Neural progenitor cell (in vitro differentiated cells): ENCODE measurements around the gene OPRD1.

Source experiments
- CTCF ChIP-seq: fragments of 200-600 bp; sonication (generic); IDR thresholded peaks from 2 replicates; pipeline ENCODE4 v1.5.1; 2017; ENCODE audit warnings: antibody characterized with exemption, mild to moderate bottlenecking
- EZH2 ChIP-seq: fragments of 200-600 bp; sonication (generic); IDR thresholded peaks from 2 replicates; pipeline ENCODE4 v1.6.1; 2017; ENCODE audit warnings: antibody characterized with exemption, mild to moderate bottlenecking, moderate library complexity
- EZH2phosphoT487 ChIP-seq: fragments of 200-600 bp; sonication (generic); IDR thresholded peaks from 2 replicates; pipeline ENCODE4 v1.6.1; 2017; ENCODE audit warnings: antibody characterized with exemption

- TF ChIP-seq CTCF: no peak
- TF ChIP-seq EZH2: no peak
- no peak for TF ChIP-seq EZH2phosphoT487
Measured at GRCh38 chr1:28860332-28861073, 48.5 kb downstream of the OPRD1 start.
